OCI-LY1 (cell line): ENCODE measurements around the gene TMEM51.

Experiments
- H2AFZ ChIP-seq: fragments of 200-600 bp; sonication (generic), shearing (Covaris generic); 2 replicates; pipeline ENCODE4 v1.6.0; 2014; ENCODE audit warnings: antibody characterized with exemption, mild to moderate bottlenecking, low read length
- H3F3A ChIP-seq: fragments of 200-600 bp; sonication (generic), shearing (Covaris generic); 2 replicates; pipeline ENCODE4 v1.6.0; 2014; ENCODE audit warnings: mild to moderate bottlenecking, antibody characterized with exemption, low read length, moderate library complexity; ENCODE audit not compliant: insufficient read depth
- H3K27ac ChIP-seq: fragments of 200-600 bp; sonication (generic); 2 replicates; pipeline ENCODE4 v1.5.1; 2014; ENCODE audit warnings: low read length, mixed run types, mild to moderate bottlenecking, low read depth; ENCODE audit not compliant: poor library complexity, severe bottlenecking
- H3K27me3 ChIP-seq: fragments of 200-600 bp; sonication (generic); 2 replicates; pipeline ENCODE4 v1.6.0; 2014; ENCODE audit warnings: antibody characterized with exemption, mild to moderate bottlenecking, low read length, moderate library complexity; ENCODE audit not compliant: insufficient read depth
- H3K36me3 ChIP-seq: fragments of 200-600 bp; sonication (generic); 2 replicates; pipeline ENCODE4 v1.6.1; 2014; ENCODE audit warnings: mild to moderate bottlenecking, antibody characterized with exemption, low read length, moderate library complexity, mixed read lengths; ENCODE audit not compliant: insufficient read depth
- H3K4me1 ChIP-seq: fragments of 200-600 bp; sonication (generic); 2 replicates; pipeline ENCODE4 v1.5.1; 2014; ENCODE audit warnings: mild to moderate bottlenecking, low read length, moderate library complexity; ENCODE audit not compliant: insufficient read depth, severe bottlenecking
- H3K4me2 ChIP-seq: fragments of 200-600 bp; sonication (generic), shearing (Covaris generic); 2 replicates; pipeline ENCODE4 v1.6.1; 2014; ENCODE audit warnings: low read length
- H3K4me3 ChIP-seq: fragments of 200-600 bp; sonication (generic); 2 replicates; pipeline ENCODE4 v1.5.1; 2014; ENCODE audit warnings: low read length, low read depth, mild to moderate bottlenecking, mixed read lengths; ENCODE audit not compliant: poor library complexity, severe bottlenecking
- H3K79me2 ChIP-seq: fragments of 200-600 bp; shearing (Covaris generic); 2 replicates; pipeline ENCODE4 v1.6.1; 2016; ENCODE audit warnings: mixed run types, low read length, mixed read lengths; ENCODE audit not compliant: insufficient read depth
- H3K9ac ChIP-seq: fragments of 200-600 bp; sonication (generic), shearing (Covaris generic); 2 replicates; pipeline ENCODE4 v1.6.1; 2014; ENCODE audit warnings: mild to moderate bottlenecking, low read length, mixed read lengths
- H3K9me2 ChIP-seq: fragments of 200-600 bp; sonication (generic), shearing (Covaris generic); 2 replicates; pipeline ENCODE4 v1.6.1; 2014; ENCODE audit warnings: low read depth, mild to moderate bottlenecking, low read length, mixed read lengths
- H3K9me3 ChIP-seq: fragments of 200-600 bp; shearing (Covaris generic); 2 replicates; pipeline ENCODE4 v1.6.1; 2014; ENCODE audit warnings: low read length, mixed read lengths
- H4K20me1 ChIP-seq: fragments of 200-600 bp; sonication (generic), shearing (Covaris generic); 2 replicates; pipeline ENCODE4 v1.6.0; 2016; ENCODE audit warnings: mild to moderate bottlenecking, low read length; ENCODE audit not compliant: insufficient read depth
- CTCF ChIP-seq: fragments of 200-600 bp; sonication (generic), shearing (Covaris generic); IDR thresholded peaks from 2 replicates; pipeline ENCODE4 v1.5.1; 2017; ENCODE audit warnings: mild to moderate bottlenecking, antibody characterized with exemption, low read length, moderate library complexity, mixed read lengths
- EZH2 ChIP-seq: fragments of 200-600 bp; sonication (generic), shearing (Covaris generic); IDR thresholded peaks from 2 replicates; pipeline ENCODE4 v1.8.0; 2017; ENCODE audit warnings: borderline replicate concordance, mixed run types, mild to moderate bottlenecking, antibody characterized with exemption, low read length, moderate library complexity, mixed read lengths

TMEM51 gene

GRCh38 chr1:15151871-15152270 lies 1.7 kb upstream of the TMEM51 start:
- H3K79me2 ChIP-seq = no peaks in the 10 kb centered on the region
- no peak for TF ChIP-seq EZH2
- TF ChIP-seq CTCF = no peak
- no peak overlapping the region for H2AFZ ChIP-seq
- no peaks in the 10 kb centered on the region for H3F3A ChIP-seq
- 0 out of 2 replicates have a peak, but pooled peaks cover 4% of the 10 kb centered on the region for H3K27me3 ChIP-seq
- no peaks in the 10 kb centered on the region for H4K20me1 ChIP-seq
- no peak overlapping the region for H3K27ac ChIP-seq
- no peak overlapping the region for H3K4me2 ChIP-seq
- no peaks in the 10 kb centered on the region for H3K9me2 ChIP-seq
- no peaks in the 10 kb centered on the region for H3K9me3 ChIP-seq
- no peak overlapping the region for H3K4me3 ChIP-seq
- H3K9ac ChIP-seq = no peak overlapping the region
- H3K36me3 ChIP-seq = no peaks in the 10 kb centered on the region
- no peaks in the 10 kb centered on the region for H3K4me1 ChIP-seq

GRCh38 chr1:15152318-15153183 lies 996 bp upstream of the TMEM51 start:
- Histone ChIP-seq H3F3A (no peaks in the 10 kb centered on the region), H3K36me3 (no peaks in the 10 kb centered on the region), H2AFZ (no peak overlapping the region), H3K9me3 (no peaks in the 10 kb centered on the region), H3K9me2 (no peaks in the 10 kb centered on the region), H3K4me2 (no peak overlapping the region), H3K4me1 (no peaks in the 10 kb centered on the region), H4K20me1 (no peaks in the 10 kb centered on the region), H3K79me2 (no peaks in the 10 kb centered on the region), H3K4me3 (no peak overlapping the region), H3K27me3 (0 out of 2 replicates have a peak, but pooled peaks cover 4% of the 10 kb centered on the region), H3K27ac (no peak overlapping the region), H3K9ac (no peak overlapping the region)
- TF ChIP-seq EZH2 (no peak), CTCF (no peak)

- Histone ChIP-seq H3K4me1 (no peaks in the 10 kb centered on the region), H3K9ac (no peak overlapping the region), H2AFZ (no peak overlapping the region), H3F3A (no peaks in the 10 kb centered on the region), H3K27me3 (0 out of 2 replicates have a peak, but pooled peaks cover 4% of the 10 kb centered on the region), H3K27ac (no peak overlapping the region), H3K4me2 (no peak overlapping the region), H3K36me3 (no peaks in the 10 kb centered on the region), H4K20me1 (no peaks in the 10 kb centered on the region), H3K9me2 (no peaks in the 10 kb centered on the region), H3K79me2 (no peaks in the 10 kb centered on the region), H3K4me3 (no peak overlapping the region), H3K9me3 (no peaks in the 10 kb centered on the region)
- TF ChIP-seq CTCF (no peak), EZH2 (no peak)
Measured at GRCh38 chr1:15153842-15154479, 414 bp downstream of the TMEM51 start.
